ENCODE results near the gene NXNL1.

Gene NXNL1

DNA sequence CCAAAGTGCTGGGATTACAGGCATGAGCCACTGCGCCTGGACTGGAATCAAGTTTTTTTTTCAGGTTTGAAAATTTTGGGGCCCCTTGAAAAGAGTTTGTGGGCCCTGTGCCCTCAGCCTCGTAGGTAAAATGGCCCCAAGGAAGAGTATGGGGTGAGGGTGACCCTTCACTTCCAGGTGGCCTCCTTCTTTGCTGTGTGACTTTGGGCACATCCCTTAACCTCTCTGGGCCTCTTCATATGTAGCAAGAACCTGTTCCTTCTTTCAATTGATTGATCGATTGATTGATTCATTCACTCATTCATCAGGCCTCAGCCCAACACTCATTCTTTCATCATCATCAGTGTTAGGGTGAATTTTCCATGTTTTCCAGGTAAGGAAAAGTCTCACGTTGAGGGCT, 8.9 kb downstream of the NXNL1 start:
- H3K4me3 ChIP-seq: no peak overlapping the region
- H3K9me3 ChIP-seq (ENCODE audit: low read depth, low read length): no peaks in the 10 kb centered on the region
- H3K9ac ChIP-seq (ENCODE audit: insufficient read length): no peak overlapping the region
- no peak overlapping the region for H3K27ac ChIP-seq
- DNase-seq (ENCODE audit: low read depth, low spot score): no peak
- TF ChIP-seq FOXP2 (optimal IDR thresholded peaks at IDR 0.05; ENCODE audit: control extremely low read depth, extremely low read length, insufficient read depth) (no peak), POLR2AphosphoS5 (IDR thresholded peaks at IDR 0.05; ENCODE audit: borderline replicate concordance, low read depth, low read length) (no peak), EZH2 (IDR thresholded peaks at IDR 0.05) (no peak)
- H3K36me3 ChIP-seq (ENCODE audit: insufficient read depth, low read length): no peaks in the 10 kb centered on the region

DNA sequence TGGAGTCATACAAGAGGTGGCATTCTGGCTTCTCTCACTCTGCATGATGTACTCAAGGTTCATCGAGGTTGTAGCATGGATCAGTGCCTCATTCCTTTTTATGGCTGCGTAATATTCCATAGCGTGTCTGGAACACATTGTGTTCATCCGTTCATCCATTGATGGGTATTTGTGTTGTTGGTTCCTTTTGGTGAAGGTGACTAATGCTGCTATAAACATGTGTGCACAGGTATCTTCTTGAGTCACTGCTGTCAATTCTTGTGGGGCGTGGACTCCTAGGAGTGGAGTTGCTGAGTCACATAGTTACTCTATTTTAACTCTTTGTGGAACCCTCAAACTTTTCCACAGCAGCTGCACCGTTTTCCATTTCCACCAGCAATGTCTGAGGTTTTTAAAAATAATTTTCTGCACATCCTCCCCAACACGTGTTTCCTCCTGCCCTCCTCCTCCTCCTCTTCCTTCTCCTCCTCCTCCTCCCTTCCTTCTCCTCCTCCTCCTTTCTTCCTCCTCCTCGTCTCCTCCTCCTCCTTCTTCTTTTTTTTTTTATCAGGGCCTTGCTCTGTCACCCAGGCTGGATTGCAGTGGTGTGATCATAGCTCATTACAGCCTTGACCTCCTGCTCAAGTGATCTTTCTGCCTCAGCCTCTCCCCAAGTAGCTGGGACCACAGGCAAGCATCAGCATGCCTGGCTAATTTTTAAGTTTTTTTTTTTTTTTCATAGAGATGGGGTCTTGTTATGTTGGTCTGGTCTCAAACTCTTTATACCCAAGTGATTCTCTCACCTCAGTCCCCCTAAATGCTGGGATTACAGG, 10.3 kb downstream of the NXNL1 start:
- H3K9me3 ChIP-seq (ENCODE audit: low read depth, low read length): no peaks in the 10 kb centered on the region
- TF ChIP-seq FOXP2 (optimal IDR thresholded peaks at IDR 0.05; ENCODE audit: control extremely low read depth, extremely low read length, insufficient read depth) (no peak), POLR2AphosphoS5 (IDR thresholded peaks at IDR 0.05; ENCODE audit: borderline replicate concordance, low read depth, low read length) (no peak), EZH2 (IDR thresholded peaks at IDR 0.05) (no peak)
- no peak overlapping the region for H3K27ac ChIP-seq
- H3K9ac ChIP-seq (ENCODE audit: insufficient read length): no peak overlapping the region
- H3K36me3 ChIP-seq (ENCODE audit: insufficient read depth, low read length): no peaks in the 10 kb centered on the region
- no peak overlapping the region for H3K4me3 ChIP-seq
- no peak for DNase-seq (ENCODE audit: low read depth, low spot score)

DNA sequence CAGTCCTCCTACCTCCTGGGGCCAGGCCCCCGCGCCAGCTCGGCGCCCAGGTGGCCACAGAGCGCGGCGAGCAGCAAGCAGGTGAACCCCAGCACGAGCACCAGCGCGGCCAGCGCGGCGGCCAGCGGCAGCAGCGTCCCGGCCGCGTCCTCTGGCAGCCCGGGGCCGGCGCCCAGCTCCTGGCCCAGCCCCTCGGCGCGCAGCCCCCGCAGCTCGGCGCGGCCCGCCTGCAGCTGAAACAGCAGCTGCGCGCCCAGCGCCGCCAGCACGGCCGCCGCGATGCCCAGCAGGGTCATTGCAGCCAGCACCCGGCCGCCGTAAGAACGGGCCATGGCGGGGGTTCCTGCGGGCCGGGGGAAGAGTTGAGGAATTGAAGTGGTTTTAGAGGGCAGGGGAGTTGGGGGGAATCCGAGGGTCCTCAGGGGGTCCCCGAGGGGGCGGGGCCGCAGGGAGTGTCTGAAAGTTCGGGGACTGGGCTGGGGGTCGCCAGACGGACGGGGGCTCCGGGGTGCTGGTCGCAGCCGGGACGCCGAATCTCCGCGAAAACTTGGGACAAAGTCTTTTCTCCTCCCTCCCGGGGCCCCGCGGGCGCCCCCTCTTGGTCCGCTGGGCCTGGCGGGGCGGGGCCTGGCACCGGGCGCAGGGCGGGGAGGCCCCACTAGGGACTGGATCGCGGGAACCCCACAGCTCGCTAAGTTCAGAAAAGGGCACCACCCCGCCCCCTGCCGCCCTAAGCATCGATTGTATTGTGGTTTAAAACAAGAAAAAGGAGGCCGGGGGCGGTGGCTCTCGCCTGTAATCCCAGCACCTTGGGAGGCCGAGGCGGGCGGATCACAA, 12.4 kb downstream of the NXNL1 start, which contains the start of gene TMEM221:
Gene TMEM221 (minus strand): TSS at position 538 of the 837 bp plus-strand sequence. CDS start 206 bp downstream, at position 332.
- H3K4me3 ChIP-seq: peak within 1 kb of the TSS; percentile 60
- no peaks in the 10 kb centered on the region for H3K9me3 ChIP-seq (ENCODE audit: low read depth, low read length)
- DNase-seq (ENCODE audit: low read depth, low spot score): no peak
- H3K27ac ChIP-seq: no peak within 1 kb of the TSS
- no peaks in the 10 kb centered on the region for H3K36me3 ChIP-seq (ENCODE audit: insufficient read depth, low read length)
- TF ChIP-seq EZH2 (IDR thresholded peaks at IDR 0.05) (no peak), POLR2AphosphoS5 (IDR thresholded peaks at IDR 0.05; ENCODE audit: borderline replicate concordance, low read depth, low read length) (no peak), FOXP2 (optimal IDR thresholded peaks at IDR 0.05; ENCODE audit: control extremely low read depth, extremely low read length, insufficient read depth) (no peak)
- H3K9ac ChIP-seq (ENCODE audit: insufficient read length): no peak within 1 kb of the TSS

DNA sequence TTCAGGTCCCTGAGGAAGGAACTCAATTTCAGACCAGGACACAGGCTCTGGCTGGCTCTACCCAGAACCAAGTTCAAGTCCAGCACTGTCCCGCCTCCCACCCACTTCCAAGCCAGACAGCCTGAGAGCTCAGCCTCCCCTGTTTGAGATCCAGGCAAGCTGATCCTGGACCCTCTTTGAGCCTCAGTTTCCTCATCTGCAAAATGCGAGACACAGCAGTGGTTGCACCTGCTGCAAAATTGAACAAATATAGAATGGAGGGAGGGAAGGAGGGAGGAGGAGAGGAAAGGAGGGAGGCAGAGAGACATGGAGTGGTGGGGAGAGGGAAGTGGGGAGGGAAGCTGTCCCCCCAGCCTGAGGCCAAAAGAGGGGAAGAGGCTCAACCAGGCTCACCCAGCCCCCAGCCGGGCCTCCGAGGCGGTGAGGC, 13.0 kb downstream of the NXNL1 start:
- Histone ChIP-seq H3K9ac (ENCODE audit: insufficient read length) (no peak overlapping the region), H3K9me3 (ENCODE audit: low read depth, low read length) (no peaks in the 10 kb centered on the region), H3K4me3 (no peak overlapping the region), H3K27ac (no peak overlapping the region), H3K36me3 (ENCODE audit: insufficient read depth, low read length) (no peaks in the 10 kb centered on the region)
- no peak for TF ChIP-seq FOXP2 (optimal IDR thresholded peaks at IDR 0.05; ENCODE audit: control extremely low read depth, extremely low read length, insufficient read depth)
- no peak for TF ChIP-seq EZH2 (IDR thresholded peaks at IDR 0.05)
- no peak for TF ChIP-seq POLR2AphosphoS5 (IDR thresholded peaks at IDR 0.05; ENCODE audit: borderline replicate concordance, low read depth, low read length)
- DNase-seq (ENCODE audit: low read depth, low spot score): no peak

GRCh38 chr19:17445526-17446165, 15.1 kb downstream of the NXNL1 start:
- Histone ChIP-seq H3K27ac (no peak overlapping the region), H3K9ac (ENCODE audit: insufficient read length) (no peak overlapping the region), H3K9me3 (ENCODE audit: low read depth, low read length) (no peaks in the 10 kb centered on the region), H3K36me3 (ENCODE audit: insufficient read depth, low read length) (no peaks in the 10 kb centered on the region), H3K4me3 (no peak overlapping the region)
- no peak for DNase-seq (ENCODE audit: low read depth, low spot score)
- TF ChIP-seq POLR2AphosphoS5 (IDR thresholded peaks at IDR 0.05; ENCODE audit: borderline replicate concordance, low read depth, low read length): no peak
- TF ChIP-seq EZH2 (IDR thresholded peaks at IDR 0.05): no peak
- no peak for TF ChIP-seq FOXP2 (optimal IDR thresholded peaks at IDR 0.05; ENCODE audit: control extremely low read depth, extremely low read length, insufficient read depth)

DNA sequence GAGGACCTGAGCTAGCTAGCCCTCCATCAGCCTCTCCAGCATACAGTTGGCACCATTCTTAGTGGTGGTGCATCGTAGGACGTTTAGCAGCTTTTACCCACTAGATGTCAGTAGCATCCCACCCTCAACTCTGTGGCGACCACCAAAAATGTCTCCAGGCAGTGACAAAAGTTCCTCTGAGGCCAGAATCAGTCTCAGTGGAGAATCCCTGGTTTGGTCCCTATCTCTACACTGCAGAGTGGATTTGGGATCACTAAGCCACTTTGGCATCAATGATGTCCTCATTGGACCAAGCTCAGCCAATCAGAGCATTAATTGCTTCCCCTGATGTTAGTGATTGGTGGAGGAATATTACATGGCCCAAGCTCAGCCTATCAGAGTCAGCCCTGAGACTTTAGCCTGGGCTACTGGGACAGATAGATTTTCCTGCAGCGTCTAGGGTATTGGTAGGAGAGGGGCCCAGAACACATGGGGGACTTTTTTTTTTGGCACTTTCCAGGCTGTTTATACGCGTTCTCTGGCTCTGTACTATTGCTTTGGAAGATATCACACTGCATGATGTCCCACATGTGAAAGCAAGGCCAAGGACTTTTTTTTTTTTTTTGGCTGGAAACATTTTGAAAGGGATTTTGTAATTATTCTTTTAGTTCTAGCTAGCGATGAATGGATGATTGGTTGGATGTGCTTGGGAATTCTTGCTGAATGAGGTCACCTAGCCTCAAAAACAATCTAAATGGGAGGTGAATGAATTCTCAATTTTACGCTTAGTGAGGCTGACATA, 19.3 kb downstream of the NXNL1 start:
- no peaks in the 10 kb centered on the region for H3K36me3 ChIP-seq (ENCODE audit: insufficient read depth, low read length)
- no peak for TF ChIP-seq EZH2 (IDR thresholded peaks at IDR 0.05)
- no peak overlapping the region for H3K27ac ChIP-seq
- no peak for DNase-seq (ENCODE audit: low read depth, low spot score)
- H3K9ac ChIP-seq (ENCODE audit: insufficient read length): no peak overlapping the region
- H3K9me3 ChIP-seq (ENCODE audit: low read depth, low read length): no peaks in the 10 kb centered on the region
- no peak overlapping the region for H3K4me3 ChIP-seq

DNA sequence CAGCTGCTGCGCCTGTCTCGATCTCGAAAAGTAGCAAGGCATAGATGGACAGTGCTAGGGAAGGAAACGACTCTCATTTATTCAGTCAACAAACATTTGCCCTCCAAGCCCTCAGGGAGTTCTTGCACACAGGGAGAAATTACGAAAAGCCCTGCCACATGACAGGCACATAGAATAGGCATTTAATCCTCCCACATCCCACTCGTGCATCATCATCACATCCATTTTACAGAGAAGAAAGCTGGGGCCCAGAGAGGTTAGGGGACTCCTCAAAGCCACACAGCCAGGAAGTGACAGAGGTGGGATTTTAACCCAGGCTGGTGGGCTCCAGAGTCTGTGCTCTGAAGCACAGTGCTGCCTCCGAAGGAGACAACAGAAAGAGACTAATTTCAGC, 23.9 kb downstream of the NXNL1 start:
- no peak overlapping the region for H3K4me3 ChIP-seq
- TF ChIP-seq POLR2AphosphoS5 (IDR thresholded peaks at IDR 0.05; ENCODE audit: borderline replicate concordance, low read depth, low read length) (no peak), EZH2 (IDR thresholded peaks at IDR 0.05) (no peak), FOXP2 (optimal IDR thresholded peaks at IDR 0.05; ENCODE audit: control extremely low read depth, extremely low read length, insufficient read depth) (no peak)
- no peaks in the 10 kb centered on the region for H3K9me3 ChIP-seq (ENCODE audit: low read depth, low read length)
- H3K9ac ChIP-seq (ENCODE audit: insufficient read length): no peak overlapping the region
- DNase-seq (ENCODE audit: low read depth, low spot score): no peak
- no peak overlapping the region for H3K27ac ChIP-seq
- H3K36me3 ChIP-seq (ENCODE audit: insufficient read depth, low read length): no peaks in the 10 kb centered on the region
